GM18873 (cell line): ENCODE data around the gene PAX5.

ENCODE experiments used
- ATAC-seq: cut with Tn5 transposase; IDR thresholded peaks from one replicate; pipeline ENCODE4 v1.9.1; 2021; ENCODE audit warnings: mild to moderate bottlenecking, moderate library complexity, moderate number of reproducible peaks; ENCODE audit not compliant: unreplicated experiment, low FRiP score

Gene PAX5

DNA sequence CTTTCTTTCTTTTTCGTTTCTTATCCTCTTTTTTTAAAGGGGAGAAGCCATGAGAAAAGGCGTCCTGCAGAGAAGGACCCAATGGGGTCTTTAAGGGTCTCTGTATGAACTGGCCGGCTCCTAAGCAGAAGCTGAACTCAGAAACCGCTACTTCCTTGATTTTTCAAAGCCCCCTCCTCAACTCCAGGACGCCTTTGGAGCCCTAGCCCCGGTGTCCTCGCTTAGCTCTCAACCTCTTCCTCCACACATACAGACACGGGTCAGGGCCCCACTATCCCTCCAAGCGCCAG, 8.3 kb downstream of the PAX5 start:
- no peak for ATAC-seq

DNA sequence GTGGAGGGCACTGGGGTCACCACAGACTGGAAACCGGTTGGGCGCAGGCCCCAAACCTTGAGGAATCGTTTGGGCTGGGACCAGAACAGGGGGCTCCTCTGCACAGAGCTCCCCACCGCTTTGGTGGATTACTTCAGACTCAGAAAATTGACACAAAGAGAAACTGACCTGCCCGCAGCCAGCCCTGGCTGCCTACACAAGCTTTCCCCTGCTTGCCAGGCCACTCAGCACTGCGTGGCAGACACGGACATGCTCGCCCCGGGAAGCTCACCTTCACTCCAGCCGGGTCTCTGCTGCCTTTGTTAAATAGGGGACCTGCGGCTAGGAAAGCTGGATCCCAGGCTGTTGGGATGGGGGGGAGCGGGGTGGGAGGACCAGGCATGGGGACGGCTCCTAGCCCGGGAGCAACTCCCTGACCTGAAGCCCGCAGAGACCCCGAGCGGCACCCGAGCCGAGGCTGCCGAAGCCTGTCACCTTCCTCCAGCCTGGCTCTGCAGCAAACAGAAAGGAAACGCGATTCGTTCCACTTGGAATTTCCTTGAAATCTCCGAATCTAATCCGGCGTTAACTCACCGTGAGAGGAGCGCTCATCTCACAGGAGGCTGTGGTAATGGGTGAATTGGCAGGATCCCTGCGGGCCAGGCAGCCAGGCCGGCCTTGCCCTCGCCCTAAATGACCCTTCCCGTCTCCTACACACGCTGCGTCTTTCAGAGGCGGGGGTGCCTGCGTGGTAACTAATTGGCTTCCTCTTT, 8.8 kb downstream of the PAX5 start:
- ATAC-seq: no peak

DNA sequence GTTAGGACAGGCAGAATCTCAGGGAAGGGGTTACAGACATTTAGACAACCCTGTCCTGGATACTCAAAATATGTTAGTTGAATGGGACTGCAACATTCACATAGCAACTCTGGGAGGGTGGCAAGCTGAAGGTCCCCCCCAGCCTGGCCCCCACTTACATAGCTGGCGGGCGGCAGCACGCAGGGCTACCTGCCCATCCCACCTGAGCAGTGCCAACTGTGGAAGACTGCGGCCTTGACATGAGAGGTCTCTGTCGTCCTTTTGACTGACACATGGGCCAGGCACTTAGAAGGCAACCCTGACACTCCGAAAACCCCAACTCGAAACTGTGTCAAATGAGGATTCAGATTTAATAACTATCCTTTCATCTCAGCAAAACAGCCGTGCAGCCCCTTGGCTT, 16.5 kb downstream of the PAX5 start:
- ATAC-seq: no peak

DNA sequence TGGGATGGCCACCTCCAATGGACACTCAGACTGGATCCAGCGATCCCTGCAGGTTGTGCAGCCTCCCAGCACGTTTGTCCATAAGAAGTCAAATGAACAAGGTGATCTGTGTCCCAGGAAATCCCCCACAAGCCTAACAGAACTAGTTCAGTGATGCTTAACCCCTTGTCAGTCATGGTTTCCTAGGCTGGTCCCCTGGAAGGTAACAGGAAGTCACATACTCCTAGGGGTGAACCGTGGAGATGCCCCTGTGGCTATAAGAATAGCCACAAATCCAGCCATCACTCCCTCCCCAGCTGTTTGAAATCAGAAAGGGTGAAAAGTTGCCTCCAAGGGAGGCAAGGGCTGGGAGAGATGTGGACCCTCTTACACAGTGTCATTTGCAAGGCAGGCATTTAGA, 22.5 kb downstream of the PAX5 start:
- ATAC-seq: no peak

DNA sequence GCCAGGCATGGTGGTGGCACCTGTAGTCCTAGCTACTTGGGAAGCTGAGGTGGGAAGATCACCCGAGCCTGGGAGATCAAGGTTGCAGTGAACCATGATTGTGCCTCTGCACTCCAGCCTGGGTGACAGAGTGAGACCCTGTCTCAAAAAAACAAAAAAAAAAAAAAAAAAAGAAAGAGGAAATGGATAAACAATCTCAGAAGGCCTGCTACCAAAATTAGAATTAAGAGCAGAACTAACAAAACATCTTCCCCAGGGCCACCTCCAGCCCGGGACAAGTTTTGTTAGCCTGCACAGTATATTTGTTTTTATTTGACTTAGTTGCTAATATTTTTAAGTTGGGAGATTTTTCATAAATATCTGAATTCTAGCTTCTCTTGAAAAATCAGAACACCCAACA, 23.1 kb downstream of the PAX5 start:
- ATAC-seq: no peak

DNA sequence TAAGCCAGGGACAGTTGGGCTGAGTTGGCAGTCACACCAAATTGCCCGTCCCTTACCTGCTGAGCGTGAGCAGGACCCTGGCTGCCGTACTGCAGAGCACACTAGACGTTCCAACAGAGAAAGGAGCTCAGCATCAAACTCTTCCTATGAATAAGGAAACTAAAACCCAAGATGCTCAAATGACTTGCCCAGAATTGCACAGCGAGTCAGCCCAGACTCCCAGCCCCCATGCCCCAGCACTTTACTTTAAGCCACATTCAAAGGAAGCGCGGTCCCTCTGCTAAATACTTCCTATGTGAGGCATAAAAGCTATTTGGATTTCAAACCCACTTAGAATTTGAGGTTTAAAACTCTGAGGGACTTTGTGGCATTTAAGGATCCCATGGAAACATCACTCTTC, 23.9 kb downstream of the PAX5 start:
- no peak for ATAC-seq

DNA sequence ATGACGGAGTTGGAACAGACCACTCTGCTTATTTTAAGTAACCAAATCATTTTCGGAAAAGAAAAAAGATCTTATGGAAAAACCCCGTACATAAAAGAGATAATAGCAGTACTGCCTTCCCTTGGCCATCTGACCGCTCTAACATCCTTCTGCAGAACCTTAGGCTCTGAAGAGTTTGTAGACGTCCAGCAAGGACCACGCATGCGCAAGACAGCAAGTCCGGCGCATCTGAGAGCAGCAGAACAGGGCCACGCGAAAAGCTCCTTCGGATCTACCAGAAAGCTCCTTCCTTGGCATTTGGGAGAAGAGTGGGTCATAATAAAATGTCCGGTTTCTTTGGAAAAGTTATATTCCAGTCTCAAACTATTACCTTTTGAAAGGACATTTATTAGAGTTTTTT, 26.8 kb downstream of the PAX5 start:
- no peak for ATAC-seq

DNA sequence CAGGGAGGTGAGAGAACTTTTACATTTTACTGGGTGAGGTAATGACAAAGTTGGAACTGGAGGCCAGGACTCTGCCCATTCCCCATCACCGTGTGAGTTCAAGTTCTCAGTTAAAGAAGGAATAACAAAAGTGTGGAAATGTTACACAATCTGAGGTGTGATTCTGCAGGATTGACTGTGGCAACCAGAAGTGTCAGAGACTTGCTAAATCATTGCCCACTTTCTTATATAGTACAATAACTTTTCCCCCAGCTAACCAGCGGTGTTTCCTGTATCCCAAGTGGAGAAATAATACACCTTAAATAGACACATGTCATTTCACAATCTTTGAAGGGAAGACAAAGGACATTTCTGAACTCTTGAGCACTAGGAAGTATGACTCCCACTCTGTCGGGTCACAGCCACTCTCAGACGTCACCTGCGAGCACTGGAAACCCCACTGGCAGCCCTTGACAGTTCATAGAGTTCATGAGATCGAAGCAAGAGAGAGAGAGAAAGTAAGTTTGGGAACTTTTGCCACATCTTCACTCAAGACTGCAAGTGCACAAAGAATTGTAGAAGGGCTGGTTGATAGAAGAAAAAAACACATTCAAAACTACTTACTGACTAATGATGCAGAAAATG, 28.4 kb downstream of the PAX5 start:
- ATAC-seq: no peak

DNA sequence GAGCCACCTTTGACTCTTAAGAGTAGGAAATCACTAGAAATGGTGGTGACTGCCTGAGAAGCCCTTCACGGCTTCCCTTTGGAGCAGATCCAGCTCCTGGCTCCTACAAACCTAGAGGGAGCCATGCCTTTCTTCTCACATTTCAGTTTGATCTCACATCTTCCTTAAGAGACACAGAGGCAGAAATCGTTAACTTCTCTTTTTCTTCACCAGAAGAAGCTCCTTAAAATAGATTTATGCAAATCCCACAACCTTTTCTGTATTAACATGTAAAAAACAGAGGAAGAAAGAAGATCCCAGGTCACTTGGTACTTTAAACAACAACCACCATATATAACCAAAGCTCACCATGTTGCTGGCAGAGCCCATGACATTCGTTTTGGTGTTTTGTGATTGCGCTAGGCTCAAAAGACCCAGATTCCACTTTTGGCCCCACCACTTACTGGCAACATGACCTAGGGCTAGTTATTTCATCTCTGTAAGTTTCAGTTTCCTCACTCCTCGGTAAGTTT, 29.6 kb downstream of the PAX5 start:
- no peak for ATAC-seq

DNA sequence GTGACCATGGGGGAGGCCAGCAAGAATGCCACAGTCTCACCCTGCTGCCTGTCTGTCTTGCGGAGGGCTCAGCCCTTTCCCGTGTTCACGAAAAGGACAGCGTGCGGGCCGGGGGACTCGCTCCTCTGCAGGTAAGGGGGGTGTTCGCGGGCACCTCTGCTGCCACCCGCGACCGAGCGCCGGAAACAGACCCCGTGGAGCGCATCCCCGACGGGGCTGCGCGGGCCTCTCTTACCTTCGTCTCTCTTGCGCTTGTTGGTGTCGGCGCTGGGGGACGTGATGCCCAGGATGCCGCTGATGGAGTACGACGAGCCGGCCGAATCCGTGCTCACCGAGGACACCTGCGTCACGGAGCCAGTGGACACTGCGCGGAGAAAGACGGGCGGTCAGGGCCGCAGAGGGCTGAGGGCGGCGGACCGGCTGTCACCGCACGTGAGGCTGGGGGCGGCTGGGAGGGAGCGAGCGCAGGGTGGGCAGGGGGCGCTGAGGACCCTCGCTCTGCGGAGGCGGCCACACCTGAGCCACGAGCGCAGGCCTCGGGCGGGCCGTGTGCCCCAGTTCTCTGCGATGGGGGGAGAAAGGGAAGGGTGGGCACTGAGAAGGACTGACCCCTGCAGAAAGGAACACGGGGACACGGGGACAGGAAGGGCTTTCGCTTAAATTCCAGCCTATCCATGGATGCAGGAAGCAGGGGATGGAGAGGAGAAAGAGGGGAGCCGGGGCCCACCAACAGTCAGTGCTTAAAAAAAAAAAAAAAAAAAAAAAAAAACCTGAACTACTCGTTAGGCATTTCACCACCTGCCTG, 31.5 kb downstream of the PAX5 start:
- no peak for ATAC-seq

DNA sequence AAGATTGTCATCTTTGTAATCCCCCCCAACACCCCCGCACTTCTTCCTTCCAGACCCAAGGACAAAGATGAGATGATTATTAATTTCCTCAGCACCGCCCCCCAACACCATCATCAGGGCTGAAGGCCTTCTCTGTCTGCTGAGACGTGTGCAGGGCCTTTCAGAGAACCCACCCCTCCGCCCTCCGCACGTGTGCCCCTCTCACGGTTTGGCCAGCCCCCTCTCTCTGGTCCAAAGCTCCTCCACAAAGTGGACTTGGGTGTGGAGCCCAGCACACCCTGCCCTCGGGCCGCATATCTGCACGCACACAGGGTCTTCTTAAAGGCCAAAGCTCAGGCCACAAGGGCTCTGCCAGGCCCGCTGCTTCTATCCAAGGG, 32.0 kb downstream of the PAX5 start:
- ATAC-seq: no peak

DNA sequence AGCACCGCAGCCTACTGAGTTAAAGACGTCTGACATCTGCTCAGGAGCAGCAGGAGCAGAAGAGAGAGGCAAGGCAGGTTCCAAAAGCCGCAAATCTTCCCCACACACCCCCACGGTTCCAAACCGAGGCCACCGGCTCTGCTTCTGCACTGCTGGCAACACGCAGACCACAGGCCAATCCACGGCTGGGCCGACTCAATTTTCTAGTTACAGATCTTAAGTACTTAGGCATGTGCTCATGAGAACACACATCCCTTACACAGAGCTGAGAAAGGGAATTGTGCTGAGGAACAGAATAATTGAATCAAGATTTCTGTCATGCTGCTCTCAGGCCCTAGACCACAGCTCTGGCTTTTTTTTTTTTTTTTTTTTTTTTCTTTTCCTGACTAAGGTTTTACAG, 32.6 kb downstream of the PAX5 start:
- ATAC-seq: no peak

DNA sequence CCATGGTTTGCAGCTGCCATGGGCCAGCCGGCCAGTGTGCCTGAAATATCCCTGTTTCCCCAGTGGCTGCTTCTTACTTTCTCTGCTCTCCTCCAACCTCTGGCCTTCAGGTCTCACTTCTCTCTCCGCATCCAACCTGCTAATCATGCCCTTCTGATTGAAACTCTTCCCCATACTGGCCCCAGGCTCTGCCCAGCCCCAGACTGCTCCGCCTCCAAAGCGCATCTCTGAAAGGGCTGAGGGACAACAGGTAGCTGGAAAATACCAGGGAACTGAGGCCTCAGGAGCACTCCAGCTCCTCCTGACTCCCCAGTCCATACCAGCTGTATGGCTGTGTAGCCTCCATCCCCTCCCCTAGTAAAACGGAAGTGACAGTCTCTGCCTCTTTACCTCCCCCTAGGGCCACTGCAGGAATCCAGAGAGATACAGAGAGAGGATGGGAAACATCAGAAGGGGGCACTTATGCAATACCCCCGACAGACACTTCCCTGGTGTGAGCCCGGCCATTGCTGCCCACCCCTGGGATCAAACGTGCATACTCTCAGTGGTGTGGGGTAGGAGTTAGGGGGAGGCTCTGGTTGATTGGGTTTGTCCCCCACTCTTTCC, 34.2 kb downstream of the PAX5 start:
- no peak for ATAC-seq

DNA sequence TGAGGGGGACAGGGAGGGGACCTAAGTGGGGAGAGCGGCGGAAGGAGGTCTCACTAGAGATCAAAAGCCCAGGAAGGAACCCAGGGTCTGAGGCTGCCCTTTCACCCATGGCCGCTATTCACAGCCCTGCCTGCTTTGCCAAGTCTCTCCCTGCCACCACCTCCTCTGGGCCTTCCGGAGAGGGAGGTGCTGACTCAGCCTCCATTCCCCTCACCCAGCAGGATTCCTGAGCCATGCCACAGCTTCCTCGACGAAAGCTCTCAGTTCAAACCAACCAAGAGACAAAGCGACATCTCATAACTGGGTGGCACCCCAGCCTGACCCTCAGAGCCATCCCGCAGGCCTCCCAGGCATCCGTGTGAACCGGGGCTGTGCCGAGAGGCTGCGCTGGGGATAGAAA, 36.7 kb downstream of the PAX5 start:
- no peak for ATAC-seq

DNA sequence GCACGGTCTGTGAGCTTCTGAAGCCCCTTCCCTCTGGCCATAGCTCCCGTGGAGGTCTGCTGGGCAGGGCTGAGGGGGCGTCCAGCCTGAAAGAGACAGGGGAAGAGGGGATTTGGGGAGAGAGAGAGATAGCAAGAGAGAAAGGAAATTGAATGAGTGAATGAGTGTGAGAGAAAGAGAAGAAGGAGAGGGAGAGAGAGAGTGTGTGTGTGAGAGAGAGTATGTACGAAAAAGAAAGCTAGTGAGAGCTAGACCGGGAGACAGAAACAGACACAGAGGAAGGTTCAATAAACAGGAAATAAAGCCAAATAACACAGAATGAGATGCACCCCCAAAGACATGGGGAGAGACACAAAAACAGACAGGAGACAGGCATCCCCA, 37.4 kb downstream of the PAX5 start:
- ATAC-seq: no peak

DNA sequence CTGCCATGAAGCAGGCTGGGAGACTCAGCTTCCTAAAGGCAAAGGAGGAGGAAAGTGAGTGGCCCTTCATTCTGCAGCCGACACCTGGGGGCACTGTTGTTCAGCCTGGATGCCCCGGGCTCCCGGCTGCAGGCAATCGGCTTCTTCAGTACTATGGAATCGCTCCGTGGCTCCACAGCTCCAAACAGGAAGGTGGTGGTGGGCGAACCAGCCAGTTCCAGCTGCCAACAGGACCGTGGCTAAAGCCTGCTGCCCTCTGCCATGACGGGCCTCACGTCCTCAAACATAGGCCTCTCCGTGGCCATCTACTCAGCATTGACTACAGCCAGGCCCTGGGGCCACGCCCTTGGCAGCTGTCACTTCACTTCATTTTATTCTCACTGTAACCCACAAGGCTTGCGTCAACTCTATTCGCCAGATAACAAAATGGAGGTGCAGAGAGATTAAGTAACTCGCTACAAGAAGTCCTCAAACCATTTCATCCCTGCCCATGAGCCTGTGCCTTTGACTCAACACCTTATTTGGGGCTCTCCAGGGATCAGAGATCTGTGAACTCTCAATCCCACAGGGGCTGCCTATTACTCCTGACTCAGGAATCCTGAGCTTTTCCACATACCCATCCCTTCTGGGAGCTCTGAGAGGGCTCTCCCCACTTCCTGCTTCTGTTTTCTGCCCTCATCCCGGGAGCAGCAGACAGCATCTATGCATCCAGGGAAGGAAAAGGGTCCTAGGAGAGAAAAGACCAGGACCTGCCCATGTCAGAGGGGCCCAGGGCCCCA, 38.0 kb downstream of the PAX5 start:
- ATAC-seq: no peak

DNA sequence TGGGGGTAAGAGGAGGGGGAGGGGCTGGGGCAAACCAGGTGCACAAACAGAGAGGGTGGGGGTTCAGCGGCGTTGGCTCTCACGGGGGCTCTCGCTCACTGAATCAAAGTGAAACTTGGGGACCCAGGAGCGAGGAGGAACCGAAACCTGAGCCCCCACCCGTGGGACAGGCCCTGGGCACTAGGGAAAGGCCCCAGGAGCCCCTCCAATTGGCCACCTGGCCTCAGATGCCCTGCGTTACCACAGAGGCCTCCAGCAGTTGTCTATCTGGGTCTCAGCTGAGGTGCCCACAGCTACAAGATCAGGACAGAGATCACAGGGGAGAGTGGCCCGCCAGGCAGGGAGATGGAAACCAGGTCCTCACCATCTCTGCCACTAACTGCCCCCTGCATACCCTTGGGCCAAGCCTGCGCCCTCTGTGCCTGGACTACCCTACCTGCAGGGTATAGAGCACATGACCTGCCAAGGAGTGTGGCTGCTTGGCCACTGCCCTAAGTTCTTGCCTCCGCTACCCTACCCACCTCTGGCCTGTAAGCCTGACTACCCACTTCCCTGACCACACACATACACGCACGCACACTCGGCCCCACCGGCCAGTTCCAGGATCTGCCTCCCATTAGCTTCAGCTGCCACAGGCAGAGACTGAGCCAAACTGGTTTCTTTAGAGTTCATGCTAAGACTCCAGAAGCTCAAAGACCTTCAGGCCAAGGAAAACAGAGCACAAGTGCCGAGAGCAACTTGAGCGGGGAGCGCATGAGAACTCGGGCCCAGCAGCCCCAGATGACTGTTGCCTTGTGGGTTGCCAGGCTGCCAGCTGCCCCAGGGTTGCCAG, 39.9 kb downstream of the PAX5 start:
- no peak for ATAC-seq

DNA sequence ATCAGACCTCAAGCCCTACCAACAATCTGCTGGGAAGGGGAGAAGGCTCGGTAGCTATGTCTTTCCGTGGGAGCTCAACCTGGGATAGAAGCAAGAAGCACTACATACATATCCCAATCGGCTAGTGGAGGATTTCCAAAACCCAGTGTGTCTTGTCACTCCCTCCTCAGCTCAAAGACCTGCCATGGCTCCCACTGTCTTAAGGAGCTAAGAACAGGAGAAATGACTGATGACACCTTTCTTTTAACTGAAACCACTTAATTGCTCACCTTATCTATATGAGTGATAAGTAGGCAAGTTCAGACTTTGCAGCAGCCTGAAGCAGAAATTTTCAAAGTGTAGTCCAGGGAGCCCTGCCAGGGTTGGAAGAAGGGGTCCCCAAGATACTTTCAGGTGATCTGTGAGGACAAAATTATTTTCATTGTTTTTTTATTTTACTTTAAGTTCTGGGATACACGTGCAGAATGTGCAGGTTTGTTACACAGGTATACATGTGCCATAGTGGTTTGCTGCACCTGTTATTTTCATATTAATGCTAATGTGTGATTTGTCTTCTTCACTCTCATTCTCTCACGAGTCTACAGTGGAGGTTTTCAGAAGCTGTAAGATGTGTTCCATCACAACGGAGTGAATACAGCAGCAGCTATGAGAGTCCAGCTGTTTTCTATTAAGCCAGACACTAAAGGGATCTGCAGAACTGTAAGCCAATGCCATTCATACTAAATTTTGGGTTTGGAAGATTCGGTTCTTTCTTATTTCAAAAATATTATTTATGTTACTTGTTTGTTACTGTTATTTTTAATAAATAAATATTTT, 41.4 kb downstream of the PAX5 start:
- ATAC-seq: no peak
